Measurements from ENCODE around the gene ARMC9.

DNA sequence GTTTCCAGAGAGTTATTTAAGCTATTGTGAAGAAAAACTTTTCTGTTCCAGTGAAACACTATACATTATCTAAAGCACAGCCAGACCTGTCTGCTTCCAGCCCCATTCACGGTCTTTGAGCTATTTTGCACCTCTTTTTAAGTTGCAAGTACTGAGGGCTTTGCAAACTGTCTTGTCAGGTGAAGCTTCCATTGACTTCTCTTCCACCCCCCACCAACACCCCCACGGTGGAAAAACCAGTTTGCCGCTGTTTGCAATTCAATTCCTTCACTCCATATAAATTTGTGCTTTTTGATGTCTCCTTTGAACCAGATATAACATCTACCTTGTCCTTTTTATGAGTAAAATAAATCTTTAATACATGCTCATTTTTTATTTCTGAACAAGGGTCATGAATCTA is 212.8 kb downstream of the ARMC9 start:
- TF ChIP-seq RARB (CRISPR knock-in tag; IDR thresholded peaks at IDR 0.05) = no peak
- TF ChIP-seq ZNF70 (CRISPR knock-in tag; IDR thresholded peaks at IDR 0.05) = no peak
- no peak for TF ChIP-seq TOX (CRISPR knock-in tag; IDR thresholded peaks at IDR 0.05; ENCODE audit: borderline replicate concordance)
- TF ChIP-seq, protein P1, sequence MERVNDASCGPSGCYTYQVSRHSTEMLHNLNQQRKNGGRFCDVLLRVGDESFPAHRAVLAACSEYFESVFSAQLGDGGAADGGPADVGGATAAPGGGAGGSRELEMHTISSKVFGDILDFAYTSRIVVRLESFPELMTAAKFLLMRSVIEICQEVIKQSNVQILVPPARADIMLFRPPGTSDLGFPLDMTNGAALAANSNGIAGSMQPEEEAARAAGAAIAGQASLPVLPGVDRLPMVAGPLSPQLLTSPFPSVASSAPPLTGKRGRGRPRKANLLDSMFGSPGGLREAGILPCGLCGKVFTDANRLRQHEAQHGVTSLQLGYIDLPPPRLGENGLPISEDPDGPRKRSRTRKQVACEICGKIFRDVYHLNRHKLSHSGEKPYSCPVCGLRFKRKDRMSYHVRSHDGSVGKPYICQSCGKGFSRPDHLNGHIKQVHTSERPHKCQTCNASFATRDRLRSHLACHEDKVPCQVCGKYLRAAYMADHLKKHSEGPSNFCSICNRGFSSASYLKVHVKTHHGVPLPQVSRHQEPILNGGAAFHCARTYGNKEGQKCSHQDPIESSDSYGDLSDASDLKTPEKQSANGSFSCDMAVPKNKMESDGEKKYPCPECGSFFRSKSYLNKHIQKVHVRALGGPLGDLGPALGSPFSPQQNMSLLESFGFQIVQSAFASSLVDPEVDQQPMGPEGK (CRISPR knock-in tag; IDR thresholded peaks at IDR 0.05; ENCODE audit: borderline replicate concordance) = no peak
